OCI-LY3 (cell line): ENCODE data around the gene FOLR3.
"Not testable (repeated sequence)": the region's sequence is repeated elsewhere in the genome, so short reads cannot be mapped to it uniquely, and the experiment has no call there.

Source experiments
- CTCF ChIP-seq: fragments of 200-600, 300-600 bp; sonication (generic); IDR thresholded peaks from 2 replicates; pipeline ENCODE4 v1.5.1; 2014; ENCODE audit warnings: antibody characterized with exemption, low read length, low read depth
- EZH2phosphoT487 ChIP-seq: fragments of 200-600 bp; shearing (Covaris generic); IDR thresholded peaks from 2 replicates; pipeline ENCODE4 v1.6.1; 2018; ENCODE audit warnings: antibody characterized with exemption, mixed run types, low read depth

GRCh38 chr11:72169046-72169555, 33.6 kb downstream of the FOLR3 start:
- TF ChIP-seq CTCF, EZH2phosphoT487: not testable (repeated sequence)
